Keratinocyte (primary cell): ENCODE measurements around the gene CHL1.

Source experiments
- EZH2 ChIP-seq: IDR thresholded peaks from one replicate; pipeline ENCODE4 v1.6.1; 2012; ENCODE audit warnings: inconsistent platforms, mild to moderate bottlenecking, low read length, moderate library complexity
- TF ChIP-seq, protein P1 (sequence below), 3 experiments: IDR thresholded peaks in 1 of 3; conservative IDR thresholded peaks in 1 of 3; optimal IDR thresholded peaks in 1 of 3; 2 replicates in 2 of 3; 3 replicates in 1 of 3; pipeline versions ENCODE3 to v1.5.1; 2011; ENCODE audit warnings: low read length in 3 of 3, mild to moderate bottlenecking in 3 of 3, moderate library complexity in 2 of 3, control low read depth in 1 of 3, inconsistent platforms in 1 of 3; ENCODE audit not compliant: insufficient read depth in 2 of 3; ENCODE audit errors: extremely low read depth in 1 of 3

GRCh38 chr3:195666-196065, 897 bp upstream of the CHL1 start:
- TF ChIP-seq, protein P1, sequence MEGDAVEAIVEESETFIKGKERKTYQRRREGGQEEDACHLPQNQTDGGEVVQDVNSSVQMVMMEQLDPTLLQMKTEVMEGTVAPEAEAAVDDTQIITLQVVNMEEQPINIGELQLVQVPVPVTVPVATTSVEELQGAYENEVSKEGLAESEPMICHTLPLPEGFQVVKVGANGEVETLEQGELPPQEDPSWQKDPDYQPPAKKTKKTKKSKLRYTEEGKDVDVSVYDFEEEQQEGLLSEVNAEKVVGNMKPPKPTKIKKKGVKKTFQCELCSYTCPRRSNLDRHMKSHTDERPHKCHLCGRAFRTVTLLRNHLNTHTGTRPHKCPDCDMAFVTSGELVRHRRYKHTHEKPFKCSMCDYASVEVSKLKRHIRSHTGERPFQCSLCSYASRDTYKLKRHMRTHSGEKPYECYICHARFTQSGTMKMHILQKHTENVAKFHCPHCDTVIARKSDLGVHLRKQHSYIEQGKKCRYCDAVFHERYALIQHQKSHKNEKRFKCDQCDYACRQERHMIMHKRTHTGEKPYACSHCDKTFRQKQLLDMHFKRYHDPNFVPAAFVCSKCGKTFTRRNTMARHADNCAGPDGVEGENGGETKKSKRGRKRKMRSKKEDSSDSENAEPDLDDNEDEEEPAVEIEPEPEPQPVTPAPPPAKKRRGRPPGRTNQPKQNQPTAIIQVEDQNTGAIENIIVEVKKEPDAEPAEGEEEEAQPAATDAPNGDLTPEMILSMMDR (optimal IDR thresholded peaks at IDR 0.05 in 1 of 3, IDR thresholded peaks at IDR 0.05 in 1 of 3, conservative IDR thresholded peaks at IDR 0.05 in 1 of 3; ENCODE audit: extremely low read depth in 1 of 3, insufficient read depth in 2 of 3, low read length in 3 of 3), result no peak
- no peak for TF ChIP-seq EZH2
